Renal cortex interstitium (tissue), 11 donors: ENCODE results near the gene ENTR1. TPM values are rescaled to one million over a fixed set of nuclear protein-coding genes. Genes with fewer than 3 reads are reported as not detected.
"Not testable (repeated sequence)": the region's sequence is repeated elsewhere in the genome, so short reads cannot be mapped to it uniquely, and the experiment has no call there.

Experiments used
- DNase-seq, 11 donors: peaks; one replicate each; pipeline ENCODE4 v3.0.0-alpha.2; 2013; ENCODE audit warnings: low read depth in 9 of 11, low spot score in 4 of 11; ENCODE audit errors: extremely low read depth in 1 of 11
- polyA plus RNA-seq, 3 donors: library from polyadenylated mRNA; unstranded; fragments of 120-200 nt; gene quantifications; one replicate each; pipeline ENCODE4 v1.2.1, GENCODE V29; 2013; ENCODE audit not compliant: insufficient read length in 3 of 3

Gene ENTR1
- polyA plus RNA-seq, 3 donors = 45.3 to 60.6 (median 48.1) TPM

DNA sequence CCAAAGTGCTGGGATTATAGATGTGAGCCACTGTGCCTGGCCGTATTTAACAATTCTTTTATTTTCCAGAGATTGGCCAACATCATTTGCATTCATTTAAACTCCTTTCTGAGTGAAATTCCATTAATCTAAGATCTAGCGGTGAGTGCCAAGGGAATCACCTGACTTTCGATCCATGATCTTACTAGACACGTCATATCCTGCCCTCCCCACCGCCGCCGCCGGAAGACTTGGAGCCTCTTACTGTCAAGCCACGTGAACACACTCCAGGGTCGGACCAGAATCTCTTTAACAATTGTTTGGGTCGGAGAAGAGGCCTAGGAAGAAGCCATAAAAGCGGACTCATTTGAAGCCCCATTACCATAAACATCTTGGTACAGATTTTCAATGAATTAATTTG lies 16.4 kb upstream of the ENTR1 start:
- no peak for DNase-seq

DNA sequence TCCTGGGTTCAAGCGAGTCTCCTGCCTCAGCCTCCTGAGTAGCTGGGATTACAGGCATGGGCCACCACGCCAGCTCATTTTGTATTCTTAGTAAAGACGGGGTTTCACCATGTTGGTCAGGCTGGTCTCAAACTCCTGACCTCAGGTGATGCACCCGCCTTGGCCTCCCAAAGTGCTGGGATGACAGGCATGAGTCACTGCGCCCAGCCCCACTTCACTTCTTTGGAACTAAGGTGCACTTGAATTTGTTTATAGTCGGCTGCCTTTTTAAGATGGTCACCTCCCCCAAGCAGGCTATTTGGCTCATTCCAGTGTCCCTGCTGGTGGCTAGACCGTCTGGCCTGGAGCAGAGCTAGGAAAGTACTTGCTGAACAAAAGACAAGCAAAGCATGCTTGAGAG lies 15.0 kb upstream of the ENTR1 start:
- DNase-seq = not testable (repeated sequence)

DNA sequence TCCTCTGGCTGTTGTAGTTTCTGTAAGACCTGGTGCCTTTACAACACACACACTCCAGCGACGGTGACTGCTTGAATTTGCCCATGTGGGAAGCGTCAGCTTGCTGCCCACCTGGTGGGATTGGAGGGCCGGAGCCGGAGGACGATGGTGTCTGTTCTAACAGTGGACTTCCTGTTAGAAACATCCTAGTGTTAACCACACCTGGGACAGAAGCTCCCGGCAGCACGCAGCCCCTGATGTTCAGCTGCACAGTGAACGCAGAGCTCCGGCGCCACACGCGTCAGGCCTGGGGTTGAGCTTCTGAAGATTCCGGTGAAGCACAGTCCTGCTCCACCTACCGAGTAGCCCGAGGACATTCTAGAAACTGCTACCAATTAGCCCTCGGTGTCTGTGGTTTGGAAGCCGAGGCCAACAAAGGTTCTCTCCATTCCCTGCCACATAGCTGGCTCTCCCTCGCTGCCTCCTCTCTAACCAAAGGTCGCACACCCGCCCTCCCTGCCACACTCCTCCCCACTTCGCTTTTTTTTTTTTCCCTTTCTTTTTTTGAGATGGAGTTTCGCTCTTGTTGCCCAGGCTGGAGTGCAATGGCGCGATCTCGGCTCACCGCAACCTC lies 14.4 kb upstream of the ENTR1 start:
- DNase-seq = no peak

DNA sequence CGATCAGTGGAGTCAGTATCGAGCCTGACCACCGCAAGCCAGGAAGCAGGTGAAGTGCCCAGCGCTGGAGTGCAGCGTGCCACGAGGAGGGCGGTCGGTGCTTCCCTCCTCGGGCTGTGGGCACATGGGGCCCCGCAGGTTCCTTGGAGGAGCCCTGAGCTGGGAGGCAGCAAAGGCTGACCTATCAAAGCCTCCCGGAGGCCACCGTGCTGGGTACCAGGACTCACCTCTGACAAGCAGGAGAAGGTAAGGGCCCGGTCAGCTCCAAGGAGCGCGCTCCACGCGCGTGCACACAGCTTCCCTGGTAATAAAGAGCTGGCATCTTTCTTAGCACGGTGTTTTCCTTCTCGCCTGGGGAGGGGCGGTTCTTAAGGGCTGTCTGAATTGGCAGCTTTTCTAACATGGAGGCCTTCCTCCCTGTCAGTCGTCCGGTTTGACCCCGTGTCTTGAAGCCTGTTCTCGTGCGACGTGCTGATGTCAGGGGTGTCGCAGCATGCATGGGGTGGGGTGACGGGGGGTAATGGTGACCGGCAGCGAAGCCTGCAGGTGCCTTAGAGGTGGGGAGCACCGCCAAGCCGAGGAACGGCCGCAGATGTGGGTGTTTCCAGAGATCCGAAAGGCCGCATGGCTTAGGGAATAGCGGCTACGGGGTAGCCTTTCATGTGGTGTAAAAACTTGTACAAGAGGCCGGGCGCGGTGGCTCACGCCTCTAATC lies 13.2 kb upstream of the ENTR1 start:
- no peak for DNase-seq

DNA sequence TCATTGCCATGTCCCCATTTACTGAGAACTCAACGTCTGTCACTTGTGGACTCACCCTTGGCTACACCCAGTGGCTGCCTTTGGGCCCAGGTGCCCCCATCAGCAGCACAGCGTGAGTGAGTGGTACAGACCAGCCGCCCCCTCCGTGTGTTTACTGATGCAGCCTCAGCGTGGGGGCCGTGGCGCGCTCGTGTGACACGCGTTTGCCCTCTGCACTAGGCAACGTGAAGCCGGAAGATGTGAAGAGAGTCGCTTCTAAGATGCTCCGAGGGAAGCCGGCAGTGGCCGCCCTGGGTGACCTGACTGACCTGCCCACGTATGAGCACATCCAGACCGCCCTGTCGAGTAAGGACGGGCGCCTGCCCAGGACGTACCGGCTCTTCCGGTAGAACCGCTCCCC lies 12.5 kb upstream of the ENTR1 start:
- DNase-seq = no peak

DNA sequence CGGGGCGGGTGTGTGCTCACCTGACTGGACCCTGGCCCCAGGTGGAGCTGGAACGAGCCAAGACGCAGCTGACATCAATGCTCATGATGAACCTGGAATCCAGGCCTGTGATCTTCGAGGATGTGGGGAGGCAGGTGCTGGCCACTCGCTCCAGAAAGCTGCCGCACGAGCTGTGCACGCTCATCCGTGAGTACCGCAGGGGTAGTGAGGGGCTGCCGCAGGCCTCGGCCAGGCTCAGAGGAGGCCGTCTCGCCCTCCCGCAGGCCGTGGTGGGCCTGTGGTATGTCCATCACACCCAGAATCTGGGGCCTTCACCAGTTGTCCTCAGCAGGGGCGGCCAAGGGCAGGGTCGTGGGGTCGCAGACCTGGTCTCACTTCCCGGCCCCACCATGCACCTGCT lies 11.4 kb upstream of the ENTR1 start:
- DNase-seq = no peak

DNA sequence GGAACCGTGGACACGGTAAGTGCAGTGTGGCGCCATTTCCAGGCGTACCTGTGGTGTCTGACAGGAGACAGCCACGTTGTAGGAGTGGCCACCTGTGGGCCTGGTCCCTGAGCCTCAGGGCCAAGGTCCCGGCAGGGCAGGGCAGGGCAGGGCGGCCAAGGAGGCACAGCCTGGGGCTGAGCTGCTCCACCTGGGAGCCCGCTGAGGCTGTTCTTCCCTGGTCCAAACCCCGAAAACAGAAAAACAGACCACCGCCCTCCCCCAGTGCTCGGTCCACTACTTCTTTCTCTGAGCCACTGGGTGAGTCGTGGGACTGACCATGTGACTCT lies 8.6 kb upstream of the ENTR1 start:
- DNase-seq = no peak

DNA sequence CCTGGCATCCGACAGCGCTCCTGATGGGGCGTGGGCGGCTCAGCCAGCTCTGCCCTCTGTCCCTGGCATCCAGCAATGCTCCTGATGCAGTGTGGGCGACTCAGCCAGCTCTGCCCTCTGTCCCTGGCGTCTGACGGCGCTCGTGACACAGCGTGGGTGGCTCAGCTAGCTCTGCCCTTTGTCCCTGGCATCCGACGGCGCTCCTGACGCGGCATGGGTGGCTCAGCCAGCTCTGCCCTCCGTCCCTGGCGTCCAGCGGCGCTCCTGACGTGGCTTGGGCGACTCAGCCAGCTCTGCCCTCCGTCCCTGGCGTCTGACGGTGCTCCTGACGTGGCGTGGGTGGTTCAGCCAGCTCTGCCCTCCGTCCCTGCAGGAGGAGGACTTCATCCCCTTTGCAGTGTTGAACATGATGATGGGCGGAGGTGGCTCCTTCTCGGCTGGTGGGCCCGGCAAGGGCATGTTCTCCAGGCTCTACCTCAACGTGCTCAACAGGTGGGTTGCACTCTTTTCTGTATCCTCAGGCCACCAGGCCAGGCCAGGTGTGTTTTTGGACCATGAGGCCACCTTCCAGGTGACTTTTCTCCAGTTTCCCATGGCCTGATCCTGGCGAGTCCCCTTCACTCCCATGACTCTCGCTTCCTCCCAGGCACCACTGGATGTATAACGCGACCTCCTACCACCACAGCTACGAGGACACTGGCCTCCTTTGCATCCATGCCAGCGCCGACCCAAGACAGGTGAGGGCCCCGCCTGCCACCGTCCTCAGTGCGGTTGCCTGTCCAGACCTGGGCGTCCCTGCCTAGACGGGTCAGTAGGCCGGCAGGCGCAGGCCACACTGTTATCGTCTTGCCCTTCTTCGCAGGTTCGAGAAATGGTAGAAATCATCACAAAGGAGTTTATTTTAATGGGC lies 8.0 kb upstream of the ENTR1 start:
- DNase-seq = no peak

DNA sequence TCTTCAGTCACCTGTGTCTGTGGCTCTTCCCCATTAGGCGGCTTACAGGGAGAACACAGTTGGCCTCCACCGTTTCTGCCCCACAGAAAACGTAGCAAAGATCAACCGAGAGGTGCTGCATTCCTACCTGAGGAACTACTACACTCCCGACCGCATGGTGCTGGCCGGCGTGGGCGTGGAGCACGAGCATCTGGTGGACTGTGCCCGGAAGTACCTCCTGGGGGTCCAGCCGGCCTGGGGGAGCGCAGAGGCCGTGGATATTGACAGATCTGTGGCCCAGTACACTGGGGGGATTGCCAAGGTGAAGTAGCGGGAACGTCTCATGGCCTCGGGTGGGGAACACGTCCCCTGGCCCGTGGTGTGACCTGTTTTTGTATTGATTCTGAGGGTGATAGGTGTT lies 6.5 kb upstream of the ENTR1 start:
- no peak for DNase-seq

DNA sequence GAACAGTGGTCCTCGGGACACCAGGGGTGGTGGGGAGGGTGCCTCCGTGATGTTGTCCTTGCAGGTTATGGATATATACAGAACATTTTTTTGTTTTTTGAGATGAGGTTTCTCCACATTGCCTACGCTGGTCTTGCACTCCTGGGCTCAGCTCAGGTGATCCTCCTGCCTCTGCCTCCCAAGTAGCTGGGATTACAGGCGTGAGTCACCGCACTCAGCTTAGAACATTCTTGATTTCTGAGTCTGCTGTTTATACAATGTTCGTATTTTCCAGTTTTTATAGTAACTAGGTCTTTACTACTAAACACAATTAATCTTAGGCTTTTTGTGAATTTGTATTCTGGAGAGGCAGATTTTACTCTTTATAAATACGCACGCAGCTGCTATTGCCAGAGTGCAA lies 6.0 kb upstream of the ENTR1 start:
- DNase-seq = no peak

DNA sequence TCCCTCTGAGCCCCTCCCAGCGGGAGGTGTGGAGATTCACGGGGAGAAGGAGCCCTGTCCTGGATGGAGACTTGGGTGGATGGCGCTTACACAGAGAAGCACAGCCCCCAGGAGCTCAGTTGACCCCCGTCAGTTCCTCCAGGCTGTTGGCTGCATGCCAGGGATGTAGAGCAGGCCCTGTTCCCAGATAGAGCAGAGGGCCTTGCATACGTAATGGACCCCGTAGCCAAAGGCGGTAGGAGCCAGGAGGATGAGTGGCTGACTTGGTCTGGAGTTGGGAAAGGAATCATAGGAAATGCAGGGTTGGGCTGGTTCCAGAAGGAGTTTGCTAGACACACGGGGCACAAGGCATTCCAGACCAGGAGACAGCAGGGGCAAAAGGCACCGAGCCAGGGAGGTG lies 2.5 kb upstream of the ENTR1 start:
- DNase-seq = no peak

DNA sequence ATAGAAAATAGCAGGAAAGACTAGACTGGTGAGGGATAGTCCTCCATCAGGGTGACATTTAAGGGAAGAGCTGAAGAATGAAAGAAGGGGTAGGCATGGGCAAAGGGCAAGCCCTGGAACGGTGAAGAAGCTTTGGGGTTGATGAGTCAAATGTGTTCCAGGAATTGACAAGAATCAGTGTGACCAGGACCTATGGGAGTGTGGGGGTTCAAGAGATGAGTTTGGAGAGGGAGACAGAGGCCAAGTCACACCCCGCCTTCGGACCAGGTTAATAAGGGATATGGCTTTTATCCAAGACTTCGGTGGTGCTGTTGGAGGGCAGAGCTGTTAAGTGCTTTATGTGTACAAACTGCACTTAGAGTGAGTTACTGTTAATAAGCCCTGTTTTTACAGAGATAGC lies 964 bp upstream of the ENTR1 start:
- no peak for DNase-seq

DNA sequence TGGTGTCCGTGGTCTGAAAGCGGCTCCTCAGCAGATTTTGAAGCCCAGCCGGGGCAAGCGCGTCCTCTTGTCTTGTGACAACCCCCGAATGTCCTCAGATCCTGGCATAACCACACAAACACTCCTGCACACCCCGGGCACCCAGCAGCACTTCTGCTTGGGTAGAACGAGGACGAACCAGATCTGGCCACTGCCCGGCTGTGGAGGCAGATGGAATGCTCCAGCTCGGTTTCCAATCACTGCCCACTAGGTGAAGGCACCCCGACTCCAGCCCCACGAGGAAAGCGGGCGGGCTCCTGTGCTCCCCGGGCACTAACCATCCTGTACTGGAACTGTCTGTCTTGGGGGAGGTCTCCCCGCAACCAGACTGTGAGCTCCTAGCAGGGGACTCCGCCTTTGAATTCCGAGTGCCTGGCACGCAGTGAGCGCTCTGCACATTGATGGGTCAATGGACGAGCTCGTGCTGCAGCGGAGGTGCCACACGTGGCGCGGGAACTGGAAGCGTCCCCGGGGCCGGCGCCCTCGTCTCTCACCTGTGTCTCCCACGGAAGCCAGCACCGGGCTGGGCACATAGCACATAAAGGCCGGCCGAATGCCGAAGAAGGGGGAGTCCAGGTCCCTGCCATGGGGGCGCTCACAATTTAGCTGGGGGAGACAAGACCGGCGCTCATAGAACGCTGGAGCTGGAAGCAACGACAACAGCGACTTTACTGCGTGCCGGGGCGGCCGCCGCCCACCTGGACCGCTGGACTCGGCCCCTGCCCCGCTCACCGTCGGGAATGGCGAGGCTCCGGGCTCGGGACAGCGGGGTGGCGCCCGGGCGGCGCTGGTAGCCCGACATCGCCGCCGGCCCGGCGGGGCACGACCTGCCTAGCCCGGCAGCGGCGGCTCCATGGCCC lies 608 bp downstream of the ENTR1 start:
- peak in 1 of 11 donors; percentile 8 for DNase-seq

DNA sequence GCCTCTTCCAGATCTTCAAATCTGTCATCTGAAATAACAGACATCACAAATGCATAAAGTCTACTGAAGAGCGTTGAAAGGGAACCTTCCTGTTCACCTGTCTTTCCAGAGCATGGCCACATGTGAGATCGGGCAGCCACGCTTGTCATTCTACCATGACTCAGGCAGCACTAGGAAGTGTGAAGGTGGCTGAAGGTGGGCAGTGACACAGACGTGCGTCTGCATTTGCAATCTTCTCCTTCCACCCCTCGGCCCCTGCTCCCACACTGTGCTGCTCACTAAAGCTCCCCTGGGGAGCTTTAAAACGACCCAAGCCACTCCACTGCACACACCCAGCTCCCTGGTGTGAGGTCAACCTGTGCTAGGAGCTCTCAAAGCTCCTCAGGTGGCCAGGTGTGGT lies 2.5 kb downstream of the ENTR1 start:
- DNase-seq = no peak

DNA sequence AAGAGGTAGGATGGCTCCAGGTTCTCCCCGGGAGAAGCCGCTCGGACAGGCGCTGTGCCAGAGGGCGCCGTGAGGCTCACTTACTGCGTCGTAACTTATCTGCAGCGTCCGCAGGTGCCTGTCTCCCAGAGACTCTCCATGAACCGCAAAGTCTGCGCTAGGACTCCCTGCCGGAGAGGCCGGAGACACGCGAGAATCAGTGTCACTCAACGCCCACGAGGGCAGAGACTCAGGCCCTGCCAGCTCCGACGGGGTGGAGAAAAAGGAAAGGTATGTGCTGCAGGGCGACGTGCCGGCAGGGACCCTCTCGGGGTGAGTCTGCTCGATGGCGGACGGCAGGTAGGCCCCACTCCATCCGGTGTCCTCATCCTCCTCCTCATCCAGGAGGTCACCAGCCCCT lies 3.4 kb downstream of the ENTR1 start:
- DNase-seq = not testable (repeated sequence)

DNA sequence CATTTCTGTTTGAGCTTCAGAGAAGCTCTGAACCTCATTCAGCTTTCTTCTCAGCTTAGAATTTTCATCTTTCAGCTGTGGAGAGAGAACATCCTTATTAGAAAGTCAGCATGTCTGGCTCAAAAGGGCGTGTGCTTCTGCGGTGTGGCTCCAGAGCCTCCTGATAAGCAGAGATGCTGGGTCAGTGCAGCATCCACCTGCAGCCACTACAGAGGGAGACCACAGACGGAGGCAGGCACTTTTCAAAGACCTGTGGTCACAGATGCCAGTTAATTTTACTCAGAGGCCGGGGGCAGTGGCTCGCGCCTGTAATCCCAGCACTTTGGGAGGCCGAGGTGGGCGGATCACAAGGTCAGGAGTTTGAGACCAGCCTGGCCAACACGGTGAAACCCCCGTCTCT lies 4.5 kb downstream of the ENTR1 start:
- DNase-seq = not testable (repeated sequence)

DNA sequence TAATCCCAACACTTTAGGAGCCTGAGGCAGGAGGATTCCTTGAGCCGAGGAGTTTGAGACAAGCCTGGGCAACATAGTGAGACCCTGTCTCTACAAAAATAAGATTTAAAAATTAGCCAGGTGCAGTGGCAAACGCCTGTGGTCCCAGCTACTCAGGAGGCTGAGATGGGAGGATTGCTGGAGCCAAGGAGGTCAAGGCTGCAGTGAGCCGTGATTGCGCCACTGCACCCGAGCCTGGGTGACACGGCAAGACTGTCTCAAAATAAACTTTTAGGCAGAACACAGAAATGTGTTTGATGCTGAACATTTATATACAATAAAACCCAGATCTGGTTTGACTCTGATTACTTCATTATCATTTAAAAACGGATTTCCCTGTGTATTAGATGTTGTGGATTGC lies 4.9 kb downstream of the ENTR1 start:
- DNase-seq = no peak

DNA sequence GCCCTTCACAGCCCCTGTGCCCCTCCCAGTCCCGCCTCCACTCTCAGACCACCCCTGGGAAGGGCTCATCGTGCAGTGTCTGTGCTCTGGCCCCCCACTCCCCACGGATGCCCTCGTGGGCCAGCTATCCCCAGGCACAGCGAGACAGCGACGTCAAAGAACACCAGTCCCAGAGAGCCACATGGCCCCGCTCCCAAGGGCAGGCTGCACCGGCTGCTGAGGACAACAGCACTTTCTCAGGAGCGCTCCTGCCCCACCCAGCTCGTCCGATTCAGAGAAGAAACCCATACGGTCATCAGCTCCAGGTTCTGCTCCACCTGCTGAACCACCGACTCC lies 5.6 kb downstream of the ENTR1 start:
- DNase-seq = no peak
